OCI-LY3 (cell line): Measurements from ENCODE around the gene MPC1.

Source experiments
- H2AFZ ChIP-seq: fragments of 200-600, 300-600 bp; shearing (Covaris generic); 2 replicates; pipeline ENCODE4 v1.6.0; 2014; ENCODE audit warnings: antibody characterized with exemption, low read depth, low read length
- H3K27ac ChIP-seq: fragments of 200-600, 300-600 bp; sonication (generic); 2 replicates; pipeline ENCODE4 v1.5.1; 2014; ENCODE audit warnings: mild to moderate bottlenecking, low read length, moderate library complexity, mixed read lengths
- H3K27me3 ChIP-seq: fragments of 200-600, 300-600 bp; sonication (generic); 2 replicates; pipeline ENCODE4 v1.6.1; 2014; ENCODE audit warnings: low read depth, low read length, mixed read lengths
- H3K36me3 ChIP-seq: fragments of 200-600, 300-600 bp; sonication (generic); replicated peaks from 2 replicates; pipeline ENCODE3; 2014; ENCODE audit warnings: low read depth, low read length, mixed read lengths
- H3K4me1 ChIP-seq: fragments of 300-600, 200-600 bp; sonication (generic); 2 replicates; pipeline ENCODE4 v1.6.1; 2014; ENCODE audit warnings: low read length, mixed read lengths
- H3K4me2 ChIP-seq: fragments of 200-600, 300-600 bp; sonication (generic); 2 replicates; pipeline ENCODE4 v1.6.1; 2014; ENCODE audit warnings: low read length, mixed read lengths
- H3K4me3 ChIP-seq: fragments of 300-600, 200-600 bp; sonication (generic); 2 replicates; pipeline ENCODE4 v1.5.1; 2014; ENCODE audit warnings: antibody characterized with exemption, mild to moderate bottlenecking, low read length, moderate library complexity
- H3K79me2 ChIP-seq: fragments of 300-600, 200-600 bp; shearing (Covaris generic); 2 replicates; pipeline ENCODE4 v1.6.1; 2014; ENCODE audit warnings: mild to moderate bottlenecking, low read length, mixed read lengths
- H3K9ac ChIP-seq: fragments of 300-600, 200-600 bp; shearing (Covaris generic); 2 replicates; pipeline ENCODE4 v1.6.0; 2014; ENCODE audit warnings: mild to moderate bottlenecking, low read length, moderate library complexity
- H3K9me3 ChIP-seq: fragments of 200-600, 300-600 bp; shearing (Covaris generic); 2 replicates; pipeline ENCODE4 v1.6.1; 2014; ENCODE audit warnings: low read length, mixed read lengths; ENCODE audit not compliant: insufficient read depth
- H4K20me1 ChIP-seq: fragments of 200-600, 300-600 bp; sonication (generic); 2 replicates; pipeline ENCODE4 v1.6.1; 2016; ENCODE audit warnings: low read length, mixed read lengths; ENCODE audit not compliant: insufficient read depth
- EZH2phosphoT487 ChIP-seq: fragments of 200-600 bp; shearing (Covaris generic); IDR thresholded peaks from 2 replicates; pipeline ENCODE4 v1.6.1; 2018; ENCODE audit warnings: antibody characterized with exemption, mixed run types, low read depth
- TF ChIP-seq, protein P1 (sequence below): fragments of 200-600, 300-600 bp; sonication (generic); IDR thresholded peaks from 2 replicates; pipeline ENCODE4 v1.5.1; 2014; ENCODE audit warnings: antibody characterized with exemption, low read length, low read depth

MPC1 gene

DNA sequence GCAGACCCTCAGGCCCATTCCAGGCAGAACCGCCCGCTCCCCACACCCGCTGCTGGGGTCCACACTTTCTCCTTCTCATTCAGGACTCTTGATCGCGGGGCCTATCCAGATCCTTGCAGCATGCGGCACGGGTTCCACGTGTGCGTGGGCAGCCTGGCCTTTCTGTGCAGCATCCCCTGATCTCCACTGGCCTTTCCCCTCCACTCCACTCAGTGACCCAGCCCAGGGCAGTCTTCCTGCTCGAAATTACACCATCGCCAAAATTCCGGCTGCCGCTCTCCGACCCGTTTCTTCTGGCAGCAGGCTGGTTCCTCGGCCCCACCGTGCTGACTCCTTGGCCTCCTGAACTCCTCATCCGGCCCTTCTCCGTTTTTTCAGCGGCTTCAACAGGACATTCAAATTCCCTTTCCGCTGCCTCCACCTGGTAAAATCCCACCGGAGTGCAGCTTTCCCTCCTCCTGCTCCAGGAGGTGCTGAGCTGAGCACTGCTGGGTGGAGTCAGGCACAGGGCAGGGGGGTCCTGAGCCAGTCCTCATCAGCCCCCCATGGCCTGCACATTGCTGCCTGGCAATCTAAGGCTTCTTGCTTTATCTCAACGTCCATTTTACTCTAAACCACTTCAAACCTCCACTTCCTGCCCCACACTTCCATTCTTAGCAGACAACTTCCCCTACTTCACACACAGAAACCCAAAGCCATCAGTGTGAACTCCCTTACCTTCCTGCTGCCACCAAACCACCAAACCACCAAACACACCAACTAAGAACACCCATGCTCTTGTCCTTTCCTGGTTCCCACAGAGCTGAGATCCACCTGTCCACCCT lies 49.4 kb downstream of the MPC1 start:
- H3K9me3 ChIP-seq: no peaks in the 10 kb centered on the region
- peaks cover 12% of the 10 kb centered on the region for H4K20me1 ChIP-seq
- H3K36me3 ChIP-seq: peaks cover 6% of the 10 kb centered on the region
- H2AFZ ChIP-seq: no peak overlapping the region
- peaks cover 35% of the 10 kb centered on the region for H3K4me1 ChIP-seq
- H3K27me3 ChIP-seq: no peaks in the 10 kb centered on the region
- peaks cover 99% of the 10 kb centered on the region for H3K79me2 ChIP-seq
- no peak overlapping the region for H3K4me3 ChIP-seq
- TF ChIP-seq, protein P1, sequence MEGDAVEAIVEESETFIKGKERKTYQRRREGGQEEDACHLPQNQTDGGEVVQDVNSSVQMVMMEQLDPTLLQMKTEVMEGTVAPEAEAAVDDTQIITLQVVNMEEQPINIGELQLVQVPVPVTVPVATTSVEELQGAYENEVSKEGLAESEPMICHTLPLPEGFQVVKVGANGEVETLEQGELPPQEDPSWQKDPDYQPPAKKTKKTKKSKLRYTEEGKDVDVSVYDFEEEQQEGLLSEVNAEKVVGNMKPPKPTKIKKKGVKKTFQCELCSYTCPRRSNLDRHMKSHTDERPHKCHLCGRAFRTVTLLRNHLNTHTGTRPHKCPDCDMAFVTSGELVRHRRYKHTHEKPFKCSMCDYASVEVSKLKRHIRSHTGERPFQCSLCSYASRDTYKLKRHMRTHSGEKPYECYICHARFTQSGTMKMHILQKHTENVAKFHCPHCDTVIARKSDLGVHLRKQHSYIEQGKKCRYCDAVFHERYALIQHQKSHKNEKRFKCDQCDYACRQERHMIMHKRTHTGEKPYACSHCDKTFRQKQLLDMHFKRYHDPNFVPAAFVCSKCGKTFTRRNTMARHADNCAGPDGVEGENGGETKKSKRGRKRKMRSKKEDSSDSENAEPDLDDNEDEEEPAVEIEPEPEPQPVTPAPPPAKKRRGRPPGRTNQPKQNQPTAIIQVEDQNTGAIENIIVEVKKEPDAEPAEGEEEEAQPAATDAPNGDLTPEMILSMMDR: no peak
- TF ChIP-seq EZH2phosphoT487: no peak
- H3K4me2 ChIP-seq: peak overlapping the region; percentile 0; the same call in 1 of the 2 replicates
- H3K27ac ChIP-seq: no peak overlapping the region; the same call in 1 of the 2 replicates
- H3K9ac ChIP-seq: no peak overlapping the region

- Histone ChIP-seq H3K27ac (no peak overlapping the region), H3K9ac (no peak overlapping the region), H3K79me2 (peaks cover 83% of the 10 kb centered on the region), H3K4me1 (peaks cover 31% of the 10 kb centered on the region), H2AFZ (no peak overlapping the region), H3K36me3 (peaks cover 4% of the 10 kb centered on the region), H3K9me3 (no peaks in the 10 kb centered on the region), H3K4me3 (no peak overlapping the region), H3K4me2 (no peak overlapping the region), H3K27me3 (no peaks in the 10 kb centered on the region), H4K20me1 (peaks cover 12% of the 10 kb centered on the region)
- no peak for TF ChIP-seq EZH2phosphoT487
- TF ChIP-seq, protein P1: no peak
These were observed 51.0 kb downstream of the MPC1 start for GRCh38 chr6:166331503-166332415.

DNA sequence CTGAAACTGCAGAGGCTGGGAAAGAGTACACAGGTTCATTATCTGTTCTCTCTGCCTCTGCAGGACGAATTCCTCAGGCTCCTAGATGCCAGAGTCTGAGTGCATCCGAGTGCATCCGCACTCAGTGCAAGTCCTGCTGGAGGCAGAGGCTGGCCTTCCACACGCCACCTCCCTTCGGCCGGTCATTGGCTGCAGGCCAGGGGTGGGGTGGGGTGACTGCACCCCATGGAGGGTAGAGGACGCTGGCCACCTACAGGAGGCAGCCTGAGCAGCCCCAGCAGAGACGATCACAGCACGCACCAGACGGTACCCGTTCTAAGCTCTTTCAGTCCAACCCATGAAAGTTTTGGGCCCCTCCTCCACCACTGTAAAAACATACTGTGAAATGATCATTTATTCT lies 52.1 kb downstream of the MPC1 start:
- Histone ChIP-seq H3K36me3 (peaks cover 3% of the 10 kb centered on the region), H3K4me2 (no peak overlapping the region), H3K9me3 (no peaks in the 10 kb centered on the region), H3K27ac (no peak overlapping the region), H3K4me3 (no peak overlapping the region), H3K79me2 (peaks cover 72% of the 10 kb centered on the region), H2AFZ (no peak overlapping the region), H4K20me1 (peaks cover 12% of the 10 kb centered on the region), H3K27me3 (no peaks in the 10 kb centered on the region), H3K4me1 (peaks cover 23% of the 10 kb centered on the region), H3K9ac (no peak overlapping the region)
- TF ChIP-seq, protein P1: no peak
